Measurements from ENCODE around the gene SORCS2.

The SORCS2 gene

GRCh38 chr4:7610841-7611240 is 418.5 kb downstream of the SORCS2 start:
- no peak for TF ChIP-seq CTCF (IDR thresholded peaks at IDR 0.05; ENCODE audit: insufficient read depth, low read length, missing control alignments)
- no peak for DNase-seq (ENCODE audit: low read depth, low spot score)
- ChIA-PET CTCF (no interaction called here), POLR2A (no interaction called here)
- no peak overlapping the region for H3K4me3 ChIP-seq (ENCODE audit: low read depth, low read length)

GRCh38 chr4:7612311-7612897 is 420.1 kb downstream of the SORCS2 start:
- no peak for DNase-seq (ENCODE audit: low read depth, low spot score)
- ChIA-PET POLR2A (no interaction called here), CTCF (no interaction called here)
- H3K4me3 ChIP-seq (ENCODE audit: low read depth, low read length): no peak overlapping the region
- no peak for TF ChIP-seq CTCF (IDR thresholded peaks at IDR 0.05; ENCODE audit: insufficient read depth, low read length, missing control alignments)

GRCh38 chr4:7614350-7614949 is 422.1 kb downstream of the SORCS2 start:
- no peak overlapping the region for H3K4me3 ChIP-seq (ENCODE audit: low read depth, low read length)
- no peak for TF ChIP-seq CTCF (IDR thresholded peaks at IDR 0.05; ENCODE audit: insufficient read depth, low read length, missing control alignments)
- POLR2A ChIA-PET: no interaction called here
- CTCF ChIA-PET: no interaction called here
- no peak for DNase-seq (ENCODE audit: low read depth, low spot score)

- no peak for TF ChIP-seq CTCF (IDR thresholded peaks at IDR 0.05; ENCODE audit: insufficient read depth, low read length, missing control alignments)
- no peak overlapping the region for H3K4me3 ChIP-seq (ENCODE audit: low read depth, low read length)
- ChIA-PET POLR2A (no interaction called here), CTCF (interaction anchor here (1.3 kb wide), 1 partner anchor 104 kb away, joined by 3 read pairs; no protein-coding TSS in a partner anchor)
- DNase-seq (ENCODE audit: low read depth, low spot score): no peak
These were observed 423.9 kb downstream of the SORCS2 start for GRCh38 chr4:7616193-7616592.

GRCh38 chr4:7618361-7618760 is 426.0 kb downstream of the SORCS2 start:
- ChIA-PET POLR2A (no interaction called here), CTCF (no interaction called here)
- DNase-seq (ENCODE audit: low read depth, low spot score): no peak
- no peak overlapping the region for H3K4me3 ChIP-seq (ENCODE audit: low read depth, low read length)
- no peak for TF ChIP-seq CTCF (IDR thresholded peaks at IDR 0.05; ENCODE audit: insufficient read depth, low read length, missing control alignments)

GRCh38 chr4:7620086-7620813 is 427.9 kb downstream of the SORCS2 start:
- ChIA-PET CTCF (no interaction called here), POLR2A (no interaction called here)
- TF ChIP-seq CTCF (IDR thresholded peaks at IDR 0.05; ENCODE audit: insufficient read depth, low read length, missing control alignments): no peak
- no peak for DNase-seq (ENCODE audit: low read depth, low spot score)
- no peak overlapping the region for H3K4me3 ChIP-seq (ENCODE audit: low read depth, low read length)
